Immature natural killer cell (primary cell): Measurements from ENCODE around the gene FAM216B. TPM values are rescaled to one million over a fixed set of nuclear protein-coding genes. Genes with fewer than 3 reads are reported as not detected.

ENCODE experiments used
- DNase-seq, 3 donors: peaks; one replicate each; pipeline ENCODE4 v3.0.0; 2022; ENCODE audit warnings: mixed read lengths in 1 of 3
- H3K27ac Mint-ChIP-seq, 6 donors: one replicate each; pipeline ENCODE4 v1.8.0; 2020; ENCODE audit warnings: mixed read lengths in 6 of 6, mild to moderate bottlenecking in 5 of 6, inconsistent platforms in 4 of 6, moderate library complexity in 3 of 6
- H3K27me3 Mint-ChIP-seq, 3 donors: one replicate each; pipeline ENCODE4 v1.8.0; 2020 to 2021; ENCODE audit warnings: low read depth in 3 of 3, mild to moderate bottlenecking in 3 of 3, mixed read lengths in 3 of 3, moderate library complexity in 3 of 3, inconsistent platforms in 1 of 3
- H3K36me3 Mint-ChIP-seq, 3 donors: one replicate each; pipeline ENCODE4 v1.8.0; 2020; ENCODE audit warnings: mixed read lengths in 3 of 3, inconsistent platforms in 2 of 3, mild to moderate bottlenecking in 2 of 3
- H3K4me1 Mint-ChIP-seq, 2 donors: one replicate each; pipeline ENCODE4 v1.8.0; 2020; ENCODE audit warnings: inconsistent platforms in 2 of 2, mild to moderate bottlenecking in 2 of 2, mixed read lengths in 2 of 2, moderate library complexity in 1 of 2
- H3K4me3 Mint-ChIP-seq, 5 donors: one replicate each; pipeline ENCODE4 v1.8.0; 2020; ENCODE audit warnings: mild to moderate bottlenecking in 5 of 5, mixed read lengths in 5 of 5, inconsistent platforms in 3 of 5, moderate library complexity in 3 of 5
- H3K9me3 Mint-ChIP-seq, 6 donors: one replicate each; pipeline ENCODE4 v1.8.0; 2020; ENCODE audit warnings: mild to moderate bottlenecking in 6 of 6, mixed read lengths in 6 of 6, inconsistent platforms in 4 of 6, moderate library complexity in 3 of 6
- polyA plus RNA-seq, 3 donors: library from polyadenylated mRNA; unstranded; fragments of 300-500 nt; fragmentation: Illumina TruSeq; gene quantifications; one replicate each; pipeline ENCODE4 v1.2.3, GENCODE V29; 2021

FAM216B gene
- polyA plus RNA-seq, 3 donors from 2014 or later: not detected

GRCh38 chr13:42820451-42820850 is 39.1 kb downstream of the FAM216B start:
- Mint-ChIP-seq H3K27ac (no peak overlapping the region), H3K4me3 (no peak overlapping the region), H3K4me1 (no peaks in the 10 kb centered on the region), H3K9me3 (peaks cover 0 to 6% (median under 1%) of the 10 kb centered on the region in 6 donors), H3K36me3 (peaks cover 0 to 3% (median 0%) of the 10 kb centered on the region in 3 donors), H3K27me3 (peaks cover 0 to 10% (median 2%) of the 10 kb centered on the region in 3 donors)
- DNase-seq: no peak

GRCh38 chr13:42821437-42821836 is 40.1 kb downstream of the FAM216B start:
- H3K27ac Mint-ChIP-seq: no peak overlapping the region
- DNase-seq: no peak
- H3K9me3 Mint-ChIP-seq: peaks cover 0 to 6% (median under 1%) of the 10 kb centered on the region in 6 donors
- H3K36me3 Mint-ChIP-seq: peaks cover 0 to 3% (median 0%) of the 10 kb centered on the region in 3 donors
- H3K4me1 Mint-ChIP-seq: no peaks in the 10 kb centered on the region
- no peak overlapping the region for H3K4me3 Mint-ChIP-seq
- H3K27me3 Mint-ChIP-seq: peaks cover 0 to 11% (median 2%) of the 10 kb centered on the region in 3 donors

- Mint-ChIP-seq H3K4me1 (peaks cover 0 to 7% of the 10 kb centered on the region in 2 donors), H3K36me3 (no peaks in the 10 kb centered on the region), H3K4me3 (no peak overlapping the region), H3K9me3 (peaks cover 0 to 4% (median 0%) of the 10 kb centered on the region in 6 donors), H3K27ac (no peak overlapping the region), H3K27me3 (peaks cover 0 to 7% (median 0%) of the 10 kb centered on the region in 3 donors)
- no peak for DNase-seq
Observed at GRCh38 chr13:42832341-42833096, 51.1 kb downstream of the FAM216B start.

- Mint-ChIP-seq H3K36me3 (no peaks in the 10 kb centered on the region), H3K27ac (no peak overlapping the region)
Observed at GRCh38 chr13:42834946-42835345, 53.6 kb downstream of the FAM216B start.

GRCh38 chr13:42836930-42837690 is 55.7 kb downstream of the FAM216B start:
- peaks cover 0 to 3% (median 0%) of the 10 kb centered on the region in 3 donors for H3K27me3 Mint-ChIP-seq
- no peaks in the 10 kb centered on the region for H3K36me3 Mint-ChIP-seq
- no peak for DNase-seq
- peaks cover 0 to 6% of the 10 kb centered on the region in 2 donors for H3K4me1 Mint-ChIP-seq
- H3K9me3 Mint-ChIP-seq: no peaks in the 10 kb centered on the region
- H3K4me3 Mint-ChIP-seq: no peak overlapping the region
- H3K27ac Mint-ChIP-seq: no peak overlapping the region

More at GRCh38 chr13:42834946-42835345, 53.6 kb downstream of the FAM216B start:
- no peak overlapping the region for H3K4me3 Mint-ChIP-seq
- peaks cover 0 to 7% (median 0%) of the 10 kb centered on the region in 3 donors for H3K27me3 Mint-ChIP-seq
- DNase-seq: no peak
- H3K4me1 Mint-ChIP-seq: peaks cover 0 to 7% of the 10 kb centered on the region in 2 donors
- H3K9me3 Mint-ChIP-seq: peaks cover 0 to 4% (median 0%) of the 10 kb centered on the region in 6 donors

Other genes starting within 250 kb of the FAM216B start
- 1 to 10 TPM; 2.6 to 3.7 (median 2.7) TPM for gene TNFSF11, start 207.4 kb upstream of the FAM216B start, polyA plus RNA-seq
- 10 to 100 TPM in 2 of 3 donors, 1 to 10 TPM in 1; 8.6 to 32.3 (median 26.6) TPM for gene EPSTI1, start 210.7 kb downstream of the FAM216B start, polyA plus RNA-seq
- gene DNAJC15, start 242.0 kb downstream of the FAM216B start, polyA plus RNA-seq: 10 to 100 TPM; 10.3 to 22.4 (median 22.3) TPM